ENCODE measurements around the gene ARL15.

DNA sequence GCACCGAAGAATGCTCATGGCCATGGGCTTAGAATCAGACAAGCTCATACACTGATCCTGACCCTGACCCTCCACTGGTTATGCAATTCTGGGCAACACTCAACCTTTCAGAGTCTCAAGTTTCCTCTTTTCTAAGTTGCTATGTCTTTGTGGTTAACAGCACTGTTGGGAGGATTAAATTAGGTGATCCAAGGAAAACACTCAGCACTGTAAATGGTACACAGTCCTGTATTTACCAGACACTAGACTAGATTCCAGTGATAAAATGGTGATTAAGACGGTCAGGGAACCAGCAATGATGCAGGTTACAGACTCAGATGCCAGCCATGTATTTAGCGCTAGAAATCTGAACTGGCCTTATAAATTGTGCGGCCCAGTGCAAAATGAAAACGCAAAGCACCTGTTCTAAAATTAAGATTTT, 8.1 kb downstream of the ARL15 start:
- TF ChIP-seq GATA2 (IDR thresholded peaks at IDR 0.05; ENCODE audit: low read depth, low read length), result no peak
- TF ChIP-seq GATA3 (IDR thresholded peaks at IDR 0.05; ENCODE audit: low read depth, low read length), result no peak

Measured in SH-SY5Y (cell line).